ENCODE results near the gene NOS2. TPM values are rescaled to one million over a fixed set of nuclear protein-coding genes. Genes with fewer than 3 reads are reported as not detected.
"Not testable (repeated sequence)": the region's sequence is repeated elsewhere in the genome, so short reads cannot be mapped to it uniquely, and the experiment has no call there.

The NOS2 gene
- total and polyA plus RNA-seq, 8 donors, result 0.03 to 0.43 (median 0.08) TPM; not detected in 1

DNA sequence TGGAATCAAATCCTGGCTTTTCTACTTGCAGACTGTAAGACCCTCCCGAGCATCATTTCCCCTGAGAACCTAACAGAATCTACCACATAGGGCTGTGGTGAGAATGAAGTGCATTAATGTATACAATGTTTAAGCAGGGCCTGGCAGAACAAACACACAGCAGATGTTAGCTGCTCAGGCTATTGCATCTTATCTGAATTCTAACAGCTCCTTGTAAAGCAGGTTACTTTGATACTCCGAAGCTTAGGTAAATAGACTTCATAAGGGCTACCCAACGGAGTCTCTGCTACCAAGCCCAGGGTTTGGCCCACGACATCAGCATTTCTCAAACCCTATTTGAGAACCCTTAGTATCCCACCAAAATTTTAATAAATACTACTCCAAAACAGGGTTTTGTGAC, 24.4 kb upstream of the NOS2 start:
- Histone ChIP-seq H3K36me3 (no peaks in the 10 kb centered on the region), H3K4me3 (no peak overlapping the region), H3K27ac (no peak overlapping the region), H3K4me1 (no peaks in the 10 kb centered on the region), H3K9me3 (no peaks in the 10 kb centered on the region), H3K27me3 (no peaks in the 10 kb centered on the region)
- no peak for FAIRE-seq
- 38 to 45% methylated on average over 4 of the region's 4 CpGs for whole genome bisulfite sequencing, 2 donors
- intact Hi-C loops (cut with DNase I), result no loop called here
- DNase-seq, result no peak
- peak in 3 of 4 donors; percentile 49 to 55 (median 52) for ATAC-seq
- TF ChIP-seq, protein P1, sequence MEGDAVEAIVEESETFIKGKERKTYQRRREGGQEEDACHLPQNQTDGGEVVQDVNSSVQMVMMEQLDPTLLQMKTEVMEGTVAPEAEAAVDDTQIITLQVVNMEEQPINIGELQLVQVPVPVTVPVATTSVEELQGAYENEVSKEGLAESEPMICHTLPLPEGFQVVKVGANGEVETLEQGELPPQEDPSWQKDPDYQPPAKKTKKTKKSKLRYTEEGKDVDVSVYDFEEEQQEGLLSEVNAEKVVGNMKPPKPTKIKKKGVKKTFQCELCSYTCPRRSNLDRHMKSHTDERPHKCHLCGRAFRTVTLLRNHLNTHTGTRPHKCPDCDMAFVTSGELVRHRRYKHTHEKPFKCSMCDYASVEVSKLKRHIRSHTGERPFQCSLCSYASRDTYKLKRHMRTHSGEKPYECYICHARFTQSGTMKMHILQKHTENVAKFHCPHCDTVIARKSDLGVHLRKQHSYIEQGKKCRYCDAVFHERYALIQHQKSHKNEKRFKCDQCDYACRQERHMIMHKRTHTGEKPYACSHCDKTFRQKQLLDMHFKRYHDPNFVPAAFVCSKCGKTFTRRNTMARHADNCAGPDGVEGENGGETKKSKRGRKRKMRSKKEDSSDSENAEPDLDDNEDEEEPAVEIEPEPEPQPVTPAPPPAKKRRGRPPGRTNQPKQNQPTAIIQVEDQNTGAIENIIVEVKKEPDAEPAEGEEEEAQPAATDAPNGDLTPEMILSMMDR (IDR thresholded peaks at IDR 0.05), result no peak

DNA sequence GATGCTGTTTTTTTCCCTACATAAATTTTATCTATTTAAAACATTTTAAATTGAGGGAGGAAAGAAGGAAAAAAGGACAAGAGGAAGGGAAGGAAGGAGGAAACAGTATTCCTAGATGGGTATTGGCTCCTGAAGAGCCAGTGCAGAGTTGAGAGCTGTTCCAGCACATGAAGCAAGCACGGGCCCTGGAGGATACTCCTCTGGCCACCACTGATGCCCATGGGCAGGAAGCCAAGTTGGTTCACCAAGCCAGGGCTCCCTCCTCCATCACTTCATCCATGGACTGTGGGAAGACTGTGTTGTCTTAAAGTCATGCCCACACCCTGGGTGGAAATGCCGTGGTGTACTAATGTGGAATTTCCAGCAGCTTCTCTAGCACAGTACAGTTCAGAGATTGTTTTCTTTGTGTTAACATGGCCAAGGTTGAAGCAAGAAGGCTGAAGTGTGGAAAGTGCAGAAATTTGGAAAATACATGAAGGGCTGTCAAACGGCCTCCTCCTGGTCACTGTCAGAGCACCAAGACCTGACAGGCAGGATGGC, 23.9 kb upstream of the NOS2 start:
- Histone ChIP-seq H3K36me3 (no peaks in the 10 kb centered on the region), H3K9me3 (no peaks in the 10 kb centered on the region), H3K4me1 (no peaks in the 10 kb centered on the region), H3K27me3 (no peaks in the 10 kb centered on the region), H3K4me3 (no peak overlapping the region), H3K27ac (no peak overlapping the region)
- TF ChIP-seq, protein P1 (IDR thresholded peaks at IDR 0.05), result no peak
- 59 to 61% methylated on average over 3 of the region's 3 CpGs for WGBS, 2 donors
- intact Hi-C loops (cut with DNase I), result no loop called here
- FAIRE-seq (no peak), DNase-seq (no peak), ATAC-seq (no peak)

DNA sequence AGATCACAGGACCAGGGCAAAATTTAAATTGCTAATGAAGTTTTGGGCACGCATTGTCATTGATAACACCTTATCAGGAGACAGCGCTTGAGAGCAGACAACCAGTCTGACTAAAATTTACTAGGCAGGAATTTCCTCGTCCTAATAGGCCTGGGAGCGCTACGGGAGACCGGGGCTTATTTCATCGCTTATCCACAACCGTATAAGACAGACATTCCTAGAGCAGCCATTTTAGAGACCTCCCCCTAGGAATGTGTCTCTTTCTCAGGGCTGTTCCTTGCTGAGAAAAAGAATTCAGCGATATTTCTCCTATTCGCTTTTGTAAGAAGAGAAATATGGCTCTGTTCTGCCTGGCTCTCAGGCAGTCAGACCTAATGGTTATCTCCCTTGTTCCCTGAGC, 21.8 kb upstream of the NOS2 start:
- H3K4me3 ChIP-seq; intact Hi-C loops (cut with DNase I); H3K36me3 ChIP-seq; H3K4me1 ChIP-seq; ATAC-seq; DNase-seq; H3K27ac ChIP-seq; FAIRE-seq; H3K9me3 ChIP-seq; H3K27me3 ChIP-seq: not testable (repeated sequence)
- 86 to 91% methylated on average over 10 of the region's 10 CpGs for WGBS, 2 donors

DNA sequence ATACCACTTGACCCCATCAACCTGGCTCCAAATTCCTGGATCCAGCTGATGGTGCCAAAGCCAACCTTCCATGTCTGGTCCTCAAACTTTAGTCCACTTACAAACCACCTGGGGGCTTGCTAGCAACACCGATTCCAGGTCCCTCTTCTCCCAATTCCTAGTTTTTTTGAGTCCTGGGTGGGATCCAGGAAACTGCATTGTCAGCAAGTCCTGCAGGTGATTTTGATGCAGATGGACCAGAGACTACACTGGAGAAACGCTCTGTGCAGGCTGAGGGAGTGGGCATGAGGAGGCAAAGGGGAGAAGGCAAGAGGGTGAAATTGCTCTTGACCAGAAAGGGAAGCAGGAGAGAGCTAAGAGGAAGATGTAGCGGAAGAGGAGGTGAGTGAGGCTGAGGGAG, 21.0 kb upstream of the NOS2 start:
- no peaks in the 10 kb centered on the region for H3K9me3 ChIP-seq
- TF ChIP-seq, protein P1 (IDR thresholded peaks at IDR 0.05), result no peak
- no peak overlapping the region for H3K4me3 ChIP-seq
- no peaks in the 10 kb centered on the region for H3K4me1 ChIP-seq
- WGBS, 2 donors, result 96 to 97% methylated on average over 3 of the region's 3 CpGs
- intact Hi-C loops (cut with DNase I), result no loop called here
- H3K36me3 ChIP-seq, result no peaks in the 10 kb centered on the region
- FAIRE-seq (no peak), ATAC-seq (no peak), DNase-seq (no peak)
- no peaks in the 10 kb centered on the region for H3K27me3 ChIP-seq
- no peak overlapping the region for H3K27ac ChIP-seq

DNA sequence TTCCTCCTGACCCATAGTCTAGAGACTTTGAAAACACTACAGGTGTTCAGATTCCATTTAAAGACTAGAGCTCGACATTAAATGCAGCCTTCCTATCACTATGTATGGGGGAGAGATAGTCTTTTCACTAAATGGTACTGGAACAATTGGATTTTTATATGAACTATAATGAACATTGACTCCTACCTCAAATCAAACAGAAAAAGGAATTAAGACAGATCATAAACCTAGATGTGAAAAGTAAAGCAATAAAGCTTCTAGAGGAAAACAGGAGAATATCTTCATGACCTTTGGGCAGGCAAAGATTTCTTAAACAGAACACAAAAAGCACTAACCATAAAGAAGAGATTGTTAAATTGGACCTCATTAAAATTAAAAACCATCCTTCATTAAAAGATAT, 18.8 kb upstream of the NOS2 start:
- ATAC-seq (no peak), FAIRE-seq (peak; percentile 45), DNase-seq (no peak)
- 72 to 90% methylated on average over 1 of the region's 1 CpG for WGBS, 2 donors
- H3K4me3 ChIP-seq, result no peak overlapping the region
- TF ChIP-seq, protein P1 (IDR thresholded peaks at IDR 0.05), result no peak
- H3K36me3 ChIP-seq, result no peaks in the 10 kb centered on the region
- no peak overlapping the region for H3K27ac ChIP-seq
- intact Hi-C loops (cut with DNase I), result no loop called here
- no peaks in the 10 kb centered on the region for H3K4me1 ChIP-seq
- H3K27me3 ChIP-seq, result no peaks in the 10 kb centered on the region
- H3K9me3 ChIP-seq, result no peaks in the 10 kb centered on the region
